CD14-positive monocyte (primary cell): ENCODE results near the gene TNIK. TPM values are rescaled to one million over a fixed set of nuclear protein-coding genes. Genes with fewer than 3 reads are reported as not detected.

Experiments used
- DNase-seq, 3 donors: peaks; one replicate each; pipeline ENCODE4 v3.0.0-alpha.2; 2011 to 2022
- H2AFZ ChIP-seq: 2 replicates; pipeline ENCODE4 v1.6.0; 2012; ENCODE audit warnings: mild to moderate bottlenecking, low read depth, low read length, inconsistent platforms; ENCODE audit not compliant: insufficient read depth, poor library complexity, severe bottlenecking
- H3K27ac ChIP-seq, 2 donors: 1 replicate in 1 of 2; 2 replicates in 1 of 2; pipeline ENCODE4 v1.5.1; 2012 to 2013; ENCODE audit warnings: low read length in 2 of 2, control low read depth in 1 of 2, inconsistent platforms in 1 of 2, low read depth in 1 of 2, mild to moderate bottlenecking in 1 of 2
- H3K27me3 ChIP-seq, 2 donors: one replicate each; pipeline versions ENCODE4 v1.6.0 to v1.6.1; 2011 to 2013; ENCODE audit warnings: low read length in 2 of 2; ENCODE audit not compliant: control insufficient read depth in 2 of 2, insufficient read depth in 2 of 2
- H3K36me3 ChIP-seq, 2 donors: replicated peaks in 1 of 2; 1 replicate in 1 of 2; 2 replicates in 1 of 2; pipeline versions ENCODE4 v1.5.1 to v1.6.1; 2012 to 2013; ENCODE audit warnings: low read length in 2 of 2, control low read depth in 1 of 2, inconsistent platforms in 1 of 2, mild to moderate bottlenecking in 1 of 2; ENCODE audit not compliant: insufficient read depth in 2 of 2, control insufficient read depth in 1 of 2
- H3K4me1 ChIP-seq, 2 donors: 1 replicate in 1 of 2; 2 replicates in 1 of 2; pipeline versions ENCODE4 v1.5.1 to v1.6.1; 2012 to 2013; ENCODE audit warnings: low read length in 2 of 2, control low read depth in 1 of 2, inconsistent platforms in 1 of 2, mild to moderate bottlenecking in 1 of 2, moderate library complexity in 1 of 2; ENCODE audit not compliant: insufficient read depth in 2 of 2, control insufficient read depth in 1 of 2
- H3K4me2 ChIP-seq: replicated peaks from 2 replicates; pipeline ENCODE3; 2012; ENCODE audit warnings: low read length, moderate library complexity, mild to moderate bottlenecking; ENCODE audit not compliant: poor library complexity, severe bottlenecking; ENCODE audit errors: extremely low read depth
- H3K4me3 ChIP-seq, 3 experiments: fragments of 200-600 bp in 1 of 3; sonication (generic) in 1 of 3; replicated peaks in 1 of 3; 1 replicate in 2 of 3; 2 replicates in 1 of 3; pipeline ENCODE4 v1.5.1; 2011 to 2013; ENCODE audit warnings: low read length in 3 of 3, mild to moderate bottlenecking in 3 of 3, control low read depth in 2 of 3, low read depth in 2 of 3, inconsistent platforms in 1 of 3, moderate library complexity in 1 of 3
- H3K79me2 ChIP-seq: 2 replicates; pipeline ENCODE4 v1.6.0; 2012; ENCODE audit warnings: mild to moderate bottlenecking, control low read depth, inconsistent platforms, low read length, moderate library complexity; ENCODE audit not compliant: insufficient read depth
- H3K9ac ChIP-seq: 2 replicates; pipeline ENCODE4 v1.6.0; 2017; ENCODE audit warnings: low read length, mild to moderate bottlenecking; ENCODE audit not compliant: insufficient read depth, poor library complexity, severe bottlenecking
- H3K9me3 ChIP-seq, 2 donors: replicated peaks in 1 of 2; 1 replicate in 1 of 2; 2 replicates in 1 of 2; pipeline versions ENCODE4 v1.5.1 to v1.6.1; 2012 to 2013; ENCODE audit warnings: low read length in 2 of 2, control low read depth in 1 of 2; ENCODE audit not compliant: control insufficient read depth in 1 of 2, insufficient read depth in 1 of 2
- H4K20me1 ChIP-seq: 2 replicates; pipeline ENCODE4 v1.6.0; 2012; ENCODE audit warnings: mild to moderate bottlenecking, low read length, control low read depth, moderate library complexity; ENCODE audit not compliant: insufficient read depth
- H3K27ac Mint-ChIP-seq, 7 donors: one replicate each; pipeline ENCODE4 v1.8.0; 2020; ENCODE audit warnings: mild to moderate bottlenecking in 7 of 7, mixed read lengths in 7 of 7, moderate library complexity in 6 of 7, inconsistent platforms in 2 of 7
- H3K27me3 Mint-ChIP-seq, 3 donors: one replicate each; pipeline ENCODE4 v1.8.0; 2021 to 2022; ENCODE audit warnings: low read depth in 3 of 3, mild to moderate bottlenecking in 3 of 3, mixed read lengths in 3 of 3, moderate library complexity in 3 of 3, inconsistent platforms in 1 of 3
- H3K36me3 Mint-ChIP-seq, 2 donors: one replicate each; pipeline ENCODE4 v1.8.0; 2020; ENCODE audit warnings: mixed read lengths in 2 of 2, inconsistent platforms in 1 of 2, mild to moderate bottlenecking in 1 of 2
- H3K4me1 Mint-ChIP-seq: one replicate; pipeline ENCODE4 v1.8.0; 2020; ENCODE audit warnings: mild to moderate bottlenecking, mixed read lengths
- H3K4me3 Mint-ChIP-seq, 2 donors: one replicate each; pipeline ENCODE4 v1.8.0; 2020; ENCODE audit warnings: mild to moderate bottlenecking in 2 of 2, mixed read lengths in 2 of 2, moderate library complexity in 1 of 2
- H3K9me3 Mint-ChIP-seq, 7 donors: one replicate each; pipeline ENCODE4 v1.8.0; 2020 to 2022; ENCODE audit warnings: mixed read lengths in 7 of 7, mild to moderate bottlenecking in 6 of 7, moderate library complexity in 6 of 7, inconsistent platforms in 2 of 7
- CTCF ChIP-seq: fragments of 200-600 bp; IDR thresholded peaks from one replicate; pipeline ENCODE4 v1.8.0; 2022; ENCODE audit warnings: antibody characterized with exemption, mild to moderate bottlenecking
- WGBS: methylation state at CpG from one replicate; pipeline ENCODE4 v1.1.5; 2013; ENCODE audit warnings: missing lambda C conversion rate; ENCODE audit not compliant: insufficient coverage; 5-methylcytosine and 5-hydroxymethylcytosine counted together
- intact Hi-C, 2 donors: fragments of 100-400 bp; cut with micrococcal nuclease; formaldehyde crosslinking; loops; one replicate each; pipeline versions ENCODE4 v1.15.0 to v1.15.1; 2023
- polyA plus RNA-seq, 3 donors: library from polyadenylated mRNA; depleted of rRNA in 1 of 3; unstranded in 2 of 3; stranded (reverse) in 1 of 3; fragments of 300-500 nt in 2 of 3; fragments of >200 nt in 1 of 3; fragmentation: Illumina TruSeq in 2 of 3; gene quantifications; 1 replicate in 2 of 3; 2 replicates in 1 of 3; pipeline ENCODE4 v1.2.3, GENCODE V29; 2012 to 2021

Gene TNIK
- polyA plus RNA-seq, 3 donors: 0.36 to 1.8 (median 0.75) TPM

- Histone ChIP-seq H3K79me2 (no peaks in the 10 kb centered on the region), H4K20me1 (no peaks in the 10 kb centered on the region), H3K9ac (no peak overlapping the region), H3K4me3 (no peak overlapping the region), H3K4me1 (no peaks in the 10 kb centered on the region), H3K27ac (no peak overlapping the region), H3K4me2 (no peak overlapping the region), H3K9me3 (no peaks in the 10 kb centered on the region), H2AFZ (no peak overlapping the region), H3K36me3 (no peaks in the 10 kb centered on the region), H3K27me3 (no peaks in the 10 kb centered on the region)
- Mint-ChIP-seq H3K36me3 (no peaks in the 10 kb centered on the region), H3K9me3 (peaks cover 0 to 3% (median 0%) of the 10 kb centered on the region in 7 donors), H3K27ac (no peak overlapping the region), H3K4me3 (no peak overlapping the region), H3K27me3 (peaks cover 0 to 2% (median 0%) of the 10 kb centered on the region in 3 donors), H3K4me1 (no peaks in the 10 kb centered on the region)
- WGBS: 100% methylated on average over 1 of the region's 2 CpGs
- no peak for DNase-seq
- TF ChIP-seq CTCF: no peak
- intact Hi-C loops: no loop called here
These were observed 223.2 kb downstream of the TNIK start for GRCh38 chr3:171237009-171237385.

GRCh38 chr3:171236265-171237008 is 223.8 kb downstream of the TNIK start:
- intact Hi-C loops: no loop called here
- DNase-seq: no peak
- no peaks in the 10 kb centered on the region for H3K36me3 ChIP-seq
- H3K4me1 ChIP-seq: no peaks in the 10 kb centered on the region
- TF ChIP-seq CTCF: no peak
- H3K9ac ChIP-seq: no peak overlapping the region
- H3K27me3 ChIP-seq: no peaks in the 10 kb centered on the region
- no peak overlapping the region for H3K4me3 ChIP-seq
- H3K36me3 Mint-ChIP-seq: no peaks in the 10 kb centered on the region
- no peaks in the 10 kb centered on the region for H3K79me2 ChIP-seq
- peaks cover 0 to 3% (median 0%) of the 10 kb centered on the region in 7 donors for H3K9me3 Mint-ChIP-seq
- no peaks in the 10 kb centered on the region for H3K9me3 ChIP-seq
- 79% methylated on average over 3 of the region's 8 CpGs for WGBS
- no peak overlapping the region for H3K4me2 ChIP-seq
- no peaks in the 10 kb centered on the region for H3K4me1 Mint-ChIP-seq
- no peak overlapping the region for H2AFZ ChIP-seq
- H3K27me3 Mint-ChIP-seq: peaks cover 0 to 2% (median 0%) of the 10 kb centered on the region in 3 donors
- no peak overlapping the region for H3K27ac ChIP-seq
- no peak overlapping the region for H3K4me3 Mint-ChIP-seq
- no peaks in the 10 kb centered on the region for H4K20me1 ChIP-seq
- H3K27ac Mint-ChIP-seq: peak overlapping the region in 1 of 7 donors; percentile 2
